Left cardiac atrium (tissue), 4 donors: ENCODE measurements around the gene MYO5C. TPM values are rescaled to one million over a fixed set of nuclear protein-coding genes. Genes with fewer than 3 reads are reported as not detected.
"Not testable (repeated sequence)": the region's sequence is repeated elsewhere in the genome, so short reads cannot be mapped to it uniquely, and the experiment has no call there.

Source experiments
- ATAC-seq, 2 donors: fragments of 200-7000 bp; cut with Tn5 transposase; one replicate each; pipeline ENCODE4 v1.9.1; 2020; ENCODE audit warnings: mild to moderate bottlenecking in 2 of 2, moderate library complexity in 2 of 2
- DNase-seq: peaks from one replicate; pipeline ENCODE4 v3.0.0-alpha.2; 2020
- intact Hi-C, 2 donors: fragments of 100-400 bp; cut with DNase I; formaldehyde crosslinking; loops; one replicate each; pipeline versions ENCODE4 v1.14.1 to v1.15.1; 2022 to 2023
- total RNA-seq, 2 donors: library from RNA; stranded (reverse); fragmentation: NEBNext Ultra II Directional; extraction: Animal tissue kit (Norgen Biotek cat#: 25700); gene quantifications; one replicate each; pipeline ENCODE4 v1.2.1, GENCODE V29; 2021
- donor health status: DM: no; HTN: yes; CAD: no.
- donor health status: DM: no; HTN: yes; CAD: no; lungs with severe emphysema.
- donor health status: DM: yes; HTN: yes; CAD: no.
- donor health status: Dilated cardiomyopathy.

The MYO5C gene
- total RNA-seq, 2 donors from 2014 or later, result 8.2 to 17.1 TPM

DNA sequence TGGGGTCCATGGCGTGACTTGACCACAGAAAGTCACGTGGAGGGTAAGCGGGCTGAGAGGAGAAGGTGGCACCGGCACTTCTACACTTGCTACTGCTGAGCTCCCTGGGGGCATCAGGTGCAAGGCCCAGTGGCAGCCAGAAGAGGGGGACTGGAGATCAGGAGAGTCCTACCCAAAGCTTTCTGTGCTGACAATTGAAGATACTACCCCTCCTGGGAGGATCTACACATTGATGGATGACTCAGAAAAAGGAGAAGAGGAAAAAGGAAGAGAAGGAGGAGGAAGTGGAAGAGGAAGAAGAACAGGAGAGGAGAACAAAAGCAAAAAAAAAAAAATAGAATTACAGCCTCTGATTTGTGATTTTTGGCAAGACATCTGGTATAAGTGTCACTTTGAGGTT lies 41.2 kb downstream of the MYO5C start:
- ATAC-seq (no peak), DNase-seq (no peak)
- intact Hi-C loops, result no loop called here

DNA sequence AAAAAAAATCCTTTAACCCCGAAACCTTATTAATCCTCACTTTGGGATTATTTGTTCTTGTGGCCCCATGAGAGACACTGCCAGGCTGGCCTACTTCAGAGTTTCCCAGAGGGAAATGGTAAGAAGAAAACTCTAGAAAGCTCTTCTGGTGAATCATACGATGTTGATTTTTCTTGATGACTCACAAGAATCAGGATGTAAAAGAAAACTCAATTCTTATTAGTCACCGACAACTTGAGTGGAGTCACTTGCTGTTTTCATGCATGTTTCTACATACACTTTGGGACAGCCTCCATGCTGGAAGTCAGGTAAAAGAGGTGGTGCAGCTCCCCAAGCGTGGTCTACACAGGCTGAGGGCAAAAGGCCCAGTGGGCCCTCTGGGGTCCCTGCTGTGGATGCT lies 42.8 kb downstream of the MYO5C start:
- no peak for DNase-seq
- ATAC-seq, result no peak
- intact Hi-C loops, result no loop called here

DNA sequence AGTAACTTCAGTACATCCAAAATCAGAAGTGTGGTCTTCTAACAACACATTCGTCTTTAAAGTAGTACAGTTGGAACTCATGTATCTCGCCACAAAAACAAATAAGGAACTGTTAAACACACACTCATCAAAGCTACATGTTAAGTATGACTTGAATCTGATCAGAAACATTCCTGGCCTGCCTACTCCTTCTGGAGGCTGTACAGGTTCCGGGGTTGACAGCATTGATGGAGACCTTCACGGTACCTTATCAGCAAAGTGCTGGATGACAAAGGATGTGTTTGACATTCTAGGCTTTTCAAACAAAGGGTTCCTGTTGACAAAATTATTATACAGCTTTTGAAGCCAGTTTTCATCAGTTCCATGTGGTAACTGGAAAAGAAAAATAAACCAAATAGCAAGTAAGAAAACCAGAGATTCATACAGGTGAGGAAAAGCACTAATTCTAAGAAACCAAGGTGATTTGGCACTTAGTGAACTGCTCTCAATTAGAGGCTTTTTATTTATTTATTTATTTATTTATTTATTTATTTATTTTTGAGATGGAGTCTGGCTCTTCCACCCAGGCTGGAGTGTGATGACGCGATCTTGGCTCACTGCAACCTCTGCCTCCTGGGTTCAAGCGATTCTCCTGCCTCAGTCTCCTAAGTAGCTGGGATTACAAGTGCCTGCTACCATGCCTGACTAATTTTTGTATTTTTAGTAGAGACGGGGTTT lies 44.3 kb downstream of the MYO5C start:
- ATAC-seq, result no peak
- DNase-seq, result no peak
- intact Hi-C loops, result no loop called here

DNA sequence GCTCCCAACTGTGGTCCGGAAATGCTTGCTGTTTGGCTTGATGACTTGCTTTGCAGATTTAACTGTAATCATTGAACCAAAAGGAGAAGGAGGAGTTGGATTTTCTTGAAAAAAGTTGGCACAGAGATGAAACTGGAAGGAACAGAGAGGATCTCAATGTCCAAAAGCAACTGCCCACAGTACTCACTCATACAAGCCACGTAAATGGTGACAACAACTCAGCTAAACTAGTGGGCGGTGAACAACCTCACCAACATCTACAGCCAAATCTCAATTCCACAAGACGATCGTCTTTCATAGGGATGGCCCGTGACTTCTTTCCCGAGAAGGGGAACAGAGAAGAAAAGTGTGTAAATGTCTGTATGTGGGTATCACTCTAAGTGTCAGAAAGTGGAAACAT lies 48.1 kb downstream of the MYO5C start:
- DNase-seq, result no peak
- intact Hi-C loops, result no loop called here
- no peak for ATAC-seq

DNA sequence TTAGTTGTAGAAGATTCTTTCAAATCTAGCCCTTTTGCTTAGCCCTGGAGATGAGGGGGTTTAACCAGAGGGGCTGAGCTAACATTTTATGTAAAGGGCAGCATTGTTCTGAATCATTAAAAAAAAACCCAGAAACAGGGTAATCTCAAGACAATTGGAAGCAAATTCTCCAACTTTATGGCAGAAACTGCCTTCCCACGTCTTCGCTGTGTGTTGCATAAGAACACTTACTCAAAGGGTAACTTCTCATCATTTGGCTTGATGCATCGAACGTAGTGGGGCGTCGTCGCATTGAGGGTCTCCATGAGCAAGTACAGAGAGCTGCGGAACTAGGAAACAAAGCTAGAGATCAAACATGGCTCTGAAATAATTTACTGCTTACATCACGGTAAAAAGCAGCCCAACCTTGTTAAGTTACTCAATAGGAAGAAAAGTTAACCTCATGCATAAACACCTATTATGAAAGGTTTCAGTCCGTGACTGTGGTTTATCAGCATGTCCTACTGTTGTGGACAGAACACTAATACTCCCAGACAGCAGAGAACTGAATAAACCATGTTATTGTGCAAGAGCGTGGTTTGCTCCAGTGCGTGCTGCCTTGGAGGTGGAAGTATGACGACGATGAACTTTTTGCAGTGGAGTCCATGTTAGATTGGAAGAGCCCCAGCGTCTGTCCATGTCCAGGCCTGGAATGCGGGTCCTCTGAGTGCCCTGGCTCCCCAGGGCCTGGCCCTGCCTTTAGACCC lies 48.7 kb downstream of the MYO5C start:
- intact Hi-C loops, result no loop called here
- ATAC-seq, result no peak
- DNase-seq, result no peak

DNA sequence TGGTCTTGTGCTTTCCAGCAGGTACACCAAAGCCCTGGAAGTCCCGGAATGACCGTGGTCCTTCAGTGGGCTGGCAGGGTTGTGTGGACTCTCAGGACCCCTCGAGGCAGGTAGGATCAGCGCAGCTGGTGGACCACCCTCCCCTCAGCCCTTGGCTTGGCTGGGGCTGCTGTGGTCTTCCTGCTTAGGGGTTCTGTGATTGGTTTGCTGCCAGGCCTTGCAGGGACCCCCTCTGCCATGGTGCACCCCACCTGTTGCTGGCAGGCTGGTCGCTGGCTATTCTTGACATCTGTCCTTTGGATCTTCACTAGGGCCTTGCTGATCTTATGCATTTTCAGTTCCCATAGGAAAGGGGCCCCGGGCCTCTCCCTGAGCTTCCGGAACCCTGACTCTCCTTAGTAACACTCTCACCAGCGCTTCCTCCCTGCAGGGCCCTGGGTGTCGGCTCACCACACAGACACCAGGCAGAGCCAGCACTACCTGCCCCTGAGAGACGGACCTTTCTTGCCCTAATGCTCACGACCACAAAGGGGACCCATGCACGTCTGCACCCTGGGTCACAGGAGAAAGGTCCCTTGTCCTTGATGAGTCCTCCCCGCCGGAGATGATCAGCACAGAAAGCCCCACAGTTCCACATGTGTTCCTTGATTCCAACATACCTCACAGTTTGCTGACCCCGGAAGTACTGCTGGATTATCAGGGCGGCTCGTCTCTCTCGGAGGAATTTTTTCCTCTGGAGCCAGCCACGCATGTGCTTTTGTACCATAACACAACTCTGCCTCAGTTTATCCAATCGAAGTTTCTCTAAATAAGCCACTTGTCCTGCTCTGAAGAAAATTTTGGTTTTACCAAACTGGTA lies 51.7 kb downstream of the MYO5C start:
- DNase-seq, result no peak
- ATAC-seq, result no peak
- intact Hi-C loops, result no loop called here

DNA sequence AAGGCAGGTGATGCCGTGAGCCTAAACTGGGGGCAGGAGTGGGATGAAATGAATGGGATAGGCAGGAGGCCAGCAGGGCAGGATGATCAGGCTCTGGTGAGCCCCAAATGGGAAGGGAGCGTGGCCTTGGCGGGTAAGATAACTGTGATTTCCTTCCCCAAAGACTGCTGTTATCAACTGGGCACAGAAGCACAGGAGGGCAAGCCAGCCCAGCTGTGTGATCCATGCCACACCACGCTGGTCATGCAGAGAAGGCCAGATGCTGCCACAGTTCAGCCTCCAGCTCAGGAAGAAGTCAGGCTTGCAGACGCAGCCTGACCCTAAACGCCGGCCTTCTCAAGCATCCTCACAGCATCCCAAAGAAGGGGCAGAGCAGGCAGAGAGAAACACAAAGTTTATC lies 52.3 kb downstream of the MYO5C start:
- DNase-seq (no peak), ATAC-seq (no peak)
- intact Hi-C loops, result no loop called here

DNA sequence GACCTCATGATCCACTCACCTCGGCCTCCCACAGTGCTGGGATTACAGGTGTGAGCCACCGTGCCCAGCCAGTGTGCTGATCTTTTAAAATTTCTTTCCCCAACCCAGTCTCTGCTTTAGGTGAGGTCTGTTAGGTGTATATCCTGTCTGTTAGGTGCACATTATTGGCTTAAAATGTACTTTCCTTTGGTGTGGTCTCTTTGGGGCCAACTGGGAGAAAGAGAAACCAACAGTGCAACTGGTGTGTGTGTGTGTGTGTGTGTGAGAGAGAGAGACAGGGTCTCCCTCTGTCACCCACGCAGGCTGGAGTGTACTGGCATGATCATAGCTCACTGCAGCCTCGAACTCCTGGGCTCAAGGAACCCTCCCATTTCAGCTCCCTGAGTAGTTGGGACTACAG lies 54.1 kb downstream of the MYO5C start:
- ATAC-seq (no peak), DNase-seq (no peak)
- intact Hi-C loops, result no loop called here

DNA sequence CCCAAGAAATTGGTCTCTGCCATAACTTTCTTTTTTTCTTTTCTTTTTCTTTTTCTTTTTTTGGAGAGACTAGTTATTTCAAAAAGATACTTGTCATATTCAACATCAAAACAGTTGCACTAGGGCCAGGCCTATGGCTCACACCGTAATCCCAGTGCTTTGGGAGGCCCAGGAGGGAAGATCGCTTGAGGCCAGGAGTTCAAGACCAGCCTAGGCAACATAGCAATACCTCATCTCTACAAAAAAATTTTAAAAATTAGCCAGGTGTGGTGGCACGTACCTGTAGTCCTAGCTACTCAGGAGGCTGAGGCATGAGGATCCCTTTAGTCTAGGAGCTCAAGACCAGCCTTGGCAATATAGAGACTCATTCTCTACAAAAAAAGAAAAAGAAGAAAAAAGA lies 55.4 kb downstream of the MYO5C start:
- no peak for ATAC-seq
- intact Hi-C loops, result no loop called here
- no peak for DNase-seq

DNA sequence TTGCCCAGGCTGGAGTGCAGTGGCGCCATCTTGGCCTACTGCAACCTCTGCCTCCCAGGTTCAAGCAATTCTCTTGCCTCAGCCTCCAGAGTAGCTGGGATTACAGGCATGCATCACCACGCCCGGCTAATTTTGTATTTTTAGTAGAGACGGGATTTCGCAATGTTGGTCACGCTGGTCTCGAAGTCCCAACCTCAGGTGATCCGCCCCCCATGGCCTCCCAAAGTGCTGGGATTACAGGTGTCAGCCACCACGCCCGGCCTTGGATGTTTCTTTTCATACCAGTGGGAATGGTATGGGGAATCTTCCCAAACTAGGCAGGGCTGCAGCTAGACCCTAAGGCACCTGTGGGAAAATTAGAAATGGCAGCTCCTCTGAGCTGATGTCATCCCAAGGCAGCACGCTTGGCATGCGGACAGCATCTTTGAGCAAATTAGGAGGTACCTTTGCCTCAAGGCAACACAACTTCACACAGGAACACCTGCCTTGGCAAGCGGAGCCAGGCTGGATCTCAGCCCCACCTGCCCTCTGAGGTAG lies 56.5 kb downstream of the MYO5C start:
- DNase-seq, intact Hi-C loops, ATAC-seq: not testable (repeated sequence)

DNA sequence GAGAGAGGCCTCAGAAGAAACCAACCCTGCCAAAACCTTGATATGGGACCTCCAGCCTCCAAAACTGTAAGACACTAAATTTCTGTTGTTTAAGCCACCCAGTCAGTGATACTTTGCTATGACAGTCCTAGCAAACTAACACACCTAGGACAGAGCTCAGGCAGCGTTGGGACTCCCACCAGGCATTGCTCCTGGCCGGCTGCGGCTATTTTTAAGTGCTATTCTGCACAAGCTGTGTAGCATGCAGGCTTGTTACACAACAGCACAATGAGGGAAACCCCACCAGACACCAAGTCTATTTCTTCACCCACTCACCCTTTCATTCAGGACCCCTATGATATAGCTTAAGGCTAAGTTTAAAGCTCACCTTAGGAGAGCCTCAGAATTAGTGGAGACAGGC lies 57.5 kb downstream of the MYO5C start:
- intact Hi-C loops, result no loop called here
- DNase-seq (no peak), ATAC-seq (no peak)

DNA sequence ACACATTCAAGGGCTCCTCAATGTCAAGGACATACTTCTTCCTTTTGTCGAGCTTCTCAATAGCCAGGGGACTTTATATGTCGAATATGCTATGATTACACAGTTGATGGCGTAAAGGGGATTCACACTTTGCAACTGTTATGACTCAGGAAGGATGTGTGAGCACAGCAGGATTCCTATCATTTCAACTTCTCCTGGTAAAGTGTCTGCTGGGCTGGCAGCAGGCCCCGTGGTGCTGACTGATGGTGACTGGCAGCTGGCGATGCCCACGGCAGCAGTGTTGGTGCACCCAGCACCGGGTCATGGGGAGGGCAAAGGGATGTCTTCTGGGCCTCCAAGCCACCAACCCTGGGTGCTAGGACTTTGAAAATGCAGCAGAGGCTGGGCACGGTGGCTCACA lies 59.6 kb downstream of the MYO5C start:
- peak; percentile 72 for DNase-seq
- intact Hi-C loops, result no loop called here
- ATAC-seq, result peak; percentile 69 to 81

DNA sequence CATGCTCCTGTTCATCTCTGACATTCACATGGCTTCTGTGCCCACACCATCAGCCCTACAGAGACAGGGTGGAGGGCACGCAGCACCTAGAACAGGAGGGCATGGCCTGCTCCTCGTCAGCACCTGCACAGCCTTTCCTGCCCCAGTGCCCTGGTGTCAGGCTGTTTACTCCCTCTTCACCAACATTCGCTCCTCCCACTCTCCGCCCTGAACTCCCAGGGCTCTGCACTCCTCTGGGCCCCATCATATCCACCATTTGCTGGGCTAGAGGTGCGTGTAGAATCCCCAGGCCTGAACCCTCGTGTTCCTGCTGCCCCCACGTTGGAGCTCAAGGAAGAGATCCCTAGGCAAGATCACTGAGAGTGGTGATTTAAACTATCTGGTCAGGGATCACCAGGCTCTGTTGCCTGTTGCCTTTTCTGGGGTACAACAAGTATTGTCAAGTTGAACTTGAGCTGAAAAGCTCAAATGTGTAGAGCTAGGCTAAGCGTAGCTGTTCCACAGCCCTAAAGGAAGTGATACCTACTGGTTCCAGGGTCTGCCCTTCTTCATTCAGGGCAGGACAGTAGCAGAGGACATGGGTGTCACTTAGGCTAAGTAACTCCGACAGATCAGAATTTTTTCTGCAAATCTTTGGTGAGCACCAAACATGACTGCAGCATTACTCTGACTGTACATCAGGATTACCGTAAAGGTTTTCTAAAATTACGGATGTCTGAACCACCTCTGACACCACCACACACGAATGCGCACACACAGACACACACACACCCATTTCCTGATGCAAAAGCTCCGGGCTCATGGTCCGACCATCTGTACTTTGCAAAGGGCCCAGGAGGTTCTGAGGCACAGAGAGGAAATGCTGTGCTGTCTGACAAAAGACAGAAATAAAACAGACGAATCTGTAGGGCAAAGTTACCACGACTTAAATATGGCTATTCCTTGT lies 60.7 kb downstream of the MYO5C start:
- no peak for DNase-seq
- peak in 1 of 2 donors; percentile 48 for ATAC-seq
- intact Hi-C loops, result no loop called here

DNA sequence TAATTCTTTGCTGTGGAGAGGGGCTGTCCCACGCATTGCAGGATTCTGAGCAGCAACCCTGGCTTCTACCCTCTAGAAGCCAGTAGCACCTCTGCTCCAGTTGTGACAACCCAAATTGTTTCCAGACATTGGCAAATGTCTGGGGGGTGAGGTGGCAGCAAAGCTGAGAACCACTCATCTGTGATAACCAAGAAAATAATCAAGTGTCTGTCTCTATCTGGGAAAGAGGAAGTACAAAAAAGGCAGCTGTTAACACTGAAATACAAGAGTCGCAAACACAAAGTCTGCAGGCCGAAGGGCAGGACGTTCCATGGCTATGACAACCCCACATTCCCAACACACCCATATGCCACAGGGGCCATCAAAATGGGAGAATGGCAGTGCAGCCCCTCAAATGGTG lies 62.2 kb downstream of the MYO5C start:
- DNase-seq (peak; percentile 28), ATAC-seq (peak; percentile 52 to 54)
- intact Hi-C loops, result loop anchor here in 1 of 2 donors (2.0 kb wide), 1 partner anchor 49 kb away; no protein-coding TSS in a partner anchor

DNA sequence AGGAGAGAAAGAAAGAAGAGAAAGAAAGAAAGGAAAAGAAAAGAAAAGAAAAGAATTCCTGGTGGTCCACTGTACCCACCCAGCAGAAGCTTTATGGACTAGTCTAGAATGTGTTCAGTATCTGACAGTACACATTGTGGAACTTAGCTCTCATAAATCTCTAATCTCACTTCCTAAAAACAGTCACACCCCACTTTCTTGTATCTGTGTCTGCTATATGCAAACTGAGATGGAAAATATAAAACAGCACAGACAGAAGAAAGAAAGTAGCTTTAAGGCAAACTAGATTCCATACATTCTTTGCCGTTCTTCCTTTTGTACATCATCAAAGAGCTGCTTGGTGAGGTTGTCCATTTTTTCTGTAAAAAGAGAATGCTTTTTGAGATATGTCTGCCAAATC lies 63.3 kb downstream of the MYO5C start:
- intact Hi-C loops, result loop anchor here in 1 of 2 donors (2.0 kb wide), 1 partner anchor 48 kb away; no protein-coding TSS in a partner anchor
- no peak for ATAC-seq

DNA sequence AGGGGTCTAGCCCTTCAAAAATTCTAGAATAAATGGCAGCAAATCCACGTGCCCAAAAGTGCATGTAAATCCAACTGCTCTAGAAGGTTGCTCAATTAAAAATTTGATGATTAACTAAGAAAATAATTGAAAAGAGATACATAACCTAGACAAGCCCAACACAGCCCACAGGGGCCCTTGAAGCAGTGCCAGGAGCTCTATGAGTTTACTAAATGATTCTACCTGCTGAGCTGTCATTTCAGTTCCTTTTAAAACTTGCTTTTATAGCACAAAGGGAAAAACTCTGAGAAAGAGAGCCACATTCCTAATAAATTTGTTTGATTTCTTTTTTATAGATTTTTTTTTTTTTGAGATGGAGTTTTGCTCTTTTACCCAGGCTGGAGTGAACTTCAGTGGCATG lies 65.5 kb downstream of the MYO5C start:
- no peak for DNase-seq
- intact Hi-C loops, result no loop called here
- no peak for ATAC-seq

More for the DNA sequence above, 63.3 kb downstream of the MYO5C start:
- DNase-seq, result no peak

DNA sequence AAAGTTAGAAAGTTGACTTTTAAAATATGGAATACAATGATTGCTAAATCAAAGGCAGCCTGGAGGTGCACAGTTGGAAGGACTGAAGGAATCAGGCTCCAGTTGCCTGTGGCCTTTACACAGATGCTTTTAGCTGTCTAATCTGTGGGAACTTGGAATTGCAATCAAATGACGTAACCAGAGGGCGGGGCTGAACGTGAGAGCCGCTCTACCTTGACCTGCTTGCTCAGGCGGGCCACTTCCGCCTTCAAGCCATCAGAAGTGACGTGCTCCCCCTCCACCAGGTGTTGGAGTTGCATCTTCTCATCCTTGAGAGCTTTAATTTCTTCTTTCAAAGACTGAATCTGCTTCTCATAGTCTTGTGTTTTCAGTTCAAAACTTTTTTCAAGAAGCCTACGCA lies 66.7 kb downstream of the MYO5C start:
- intact Hi-C loops, result no loop called here
- no peak for ATAC-seq
- no peak for DNase-seq

DNA sequence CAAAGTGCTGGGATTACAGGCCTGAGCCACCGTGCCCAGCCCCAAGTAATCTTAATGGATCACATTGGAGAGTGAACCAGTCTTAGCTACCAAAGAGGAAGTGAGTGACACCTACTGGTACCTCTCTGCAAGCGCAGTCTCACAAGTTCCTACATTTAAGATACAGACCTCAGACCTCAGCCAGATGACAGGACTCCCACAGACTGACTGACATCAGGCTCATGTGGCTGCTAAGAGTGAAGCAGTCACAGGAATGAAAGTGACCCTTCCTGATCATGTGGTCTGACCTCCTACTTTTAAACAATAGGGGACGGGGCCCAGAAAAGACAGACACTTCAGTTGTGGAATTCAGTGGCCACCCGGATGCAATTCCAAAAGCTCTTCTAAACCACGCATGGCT lies 68.1 kb downstream of the MYO5C start:
- ATAC-seq (peak; percentile 73 to 88), DNase-seq (peak; percentile 68)
- intact Hi-C loops, result loop anchor here in 1 of 2 donors (2.0 kb wide), 1 partner anchor 45 kb away; no protein-coding TSS in a partner anchor
